K562 (cell line): ENCODE measurements around the gene NUDT5. TPM values are rescaled to one million over a fixed set of nuclear protein-coding genes. Genes with fewer than 3 reads are reported as not detected.

Experiments used
- ATAC-seq: fragments of 200-7000 bp; cut with Tn5 transposase; 3 replicates; pipeline ENCODE4 v1.9.1; 2020; ENCODE audit warnings: moderate library complexity
- BruUV-seq: library from RNA; stranded (reverse); fragments of 400-500 nt; replicated peaks from 2 replicates; lab custom pipeline; 2021; lab: Mats Ljungman, UMichigan
- CTCF ChIA-PET: fragments of 300-600 bp; formaldehyde crosslinking; extraction: SDS; loops from one replicate; lab custom pipeline; 2021; ENCODE audit warnings: low intra/inter-chr PET ratio; lab: Yijun Ruan, JAX
- POLR2A ChIA-PET: fragments of 300-600, 350-650 bp; sonication (Branson Sonifier 250); formaldehyde crosslinking; extraction: SDS; loops from one replicate; lab custom pipeline; 2021; ENCODE audit warnings: antibody characterized with exemption, inconsistent platforms; lab: Yijun Ruan, JAX
- DNase-seq, 4 experiments: peaks; one replicate each; pipeline versions ENCODE4 v3.0.0 to v3.0.0-alpha.2; 2011 to 2018; ENCODE audit warnings: low spot score in 3 of 4, mixed read lengths in 3 of 4; ENCODE audit errors: extremely low read depth in 1 of 4
- FAIRE-seq: peaks from 2 replicates; lab custom pipeline; 2011; peaks lifted over from hg19 to GRCh38; lab: Jason Lieb, UNC
- H2AFZ ChIP-seq: 2 replicates; pipeline ENCODE4 v1.6.0; 2011; ENCODE audit warnings: low read depth, low read length, control low read depth, inconsistent platforms
- H3K27ac ChIP-seq: fragments of 200-600 bp; 3 replicates; pipeline ENCODE4 v1.8.0; 2011; ENCODE audit warnings: low read depth, mild to moderate bottlenecking, control low read depth, inconsistent platforms, low read length, moderate library complexity, mixed read lengths; ENCODE audit errors: extremely low read depth
- H3K27me3 ChIP-seq, 2 experiments: fragments of 300-600 bp in 1 of 2; 2 replicates in 1 of 2; 3 replicates in 1 of 2; pipeline versions ENCODE4 v1.6.0 to v1.8.0; 2011; ENCODE audit warnings: inconsistent platforms in 2 of 2, low read length in 2 of 2, mild to moderate bottlenecking in 1 of 2, mixed read lengths in 1 of 2, moderate library complexity in 1 of 2; ENCODE audit not compliant: control insufficient read depth in 2 of 2, insufficient read depth in 2 of 2
- H3K36me3 ChIP-seq: fragments of 300-600 bp; 3 replicates; pipeline ENCODE4 v1.8.0; 2011; ENCODE audit warnings: mild to moderate bottlenecking, low read length, inconsistent platforms; ENCODE audit not compliant: control insufficient read depth, insufficient read depth
- H3K4me1 ChIP-seq, 2 experiments: fragments of 200-600 bp in 1 of 2; replicated peaks in 1 of 2; 2 replicates in 1 of 2; 3 replicates in 1 of 2; pipeline versions ENCODE4 v1.5.1 to v1.8.0; 2011; ENCODE audit warnings: inconsistent platforms in 2 of 2, low read length in 2 of 2, mild to moderate bottlenecking in 1 of 2, mixed read lengths in 1 of 2, moderate library complexity in 1 of 2; ENCODE audit not compliant: control insufficient read depth in 2 of 2, insufficient read depth in 2 of 2
- H3K4me2 ChIP-seq: 2 replicates; pipeline ENCODE4 v1.6.1; 2011; ENCODE audit warnings: low read length, control low read depth, inconsistent platforms, mixed read lengths; ENCODE audit not compliant: insufficient read depth
- H3K4me3 ChIP-seq: fragments of 200-600 bp; sonication (generic), shearing (Covaris generic); 2 replicates; pipeline ENCODE4 v1.5.1; 2016; ENCODE audit warnings: control low read depth, inconsistent platforms
- H3K79me2 ChIP-seq: fragments of 200-600 bp; 3 replicates; pipeline ENCODE4 v1.8.0; 2011; ENCODE audit warnings: low read length, inconsistent platforms; ENCODE audit not compliant: control insufficient read depth, insufficient read depth
- H3K9ac ChIP-seq, 2 experiments: 2 replicates each; pipeline versions ENCODE4 v1.6.0 to v1.6.1; 2011; ENCODE audit warnings: low read depth in 2 of 2, low read length in 2 of 2, control low read depth in 1 of 2, inconsistent platforms in 1 of 2, mild to moderate bottlenecking in 1 of 2, mixed read lengths in 1 of 2; ENCODE audit not compliant: insufficient read depth in 1 of 2
- H3K9me1 ChIP-seq: one replicate; pipeline ENCODE4 v1.6.0; 2011; ENCODE audit warnings: inconsistent platforms, mild to moderate bottlenecking, low read length, moderate library complexity; ENCODE audit not compliant: control insufficient read depth, insufficient read depth
- H3K9me3 ChIP-seq: replicated peaks from 2 replicates; pipeline ENCODE4 v1.5.1; 2011; ENCODE audit warnings: low read depth, low read length, inconsistent platforms; ENCODE audit not compliant: control insufficient read depth, insufficient read depth
- H4K20me1 ChIP-seq: replicated peaks from 2 replicates; pipeline ENCODE4 v1.6.1; 2011; ENCODE audit warnings: low read length, inconsistent platforms, mixed read lengths; ENCODE audit not compliant: control insufficient read depth, insufficient read depth
- ARHGAP35 ChIP-seq: fragments of 450-650 bp; IDR thresholded peaks from 2 replicates; pipeline ENCODE4 v1.6.1; 2018; ENCODE audit not compliant: partially characterized antibody
- FOXP1 ChIP-seq: sonication (generic); formaldehyde crosslinking; IDR thresholded peaks from 2 replicates; pipeline ENCODE4 v1.8.0; 2022; ENCODE audit warnings: mild to moderate bottlenecking, missing genetic modification reagents
- HDAC3 ChIP-seq: fragments of 450-650 bp; IDR thresholded peaks from 2 replicates; pipeline ENCODE4 v1.6.1; 2018; ENCODE audit warnings: borderline replicate concordance, mild to moderate bottlenecking, moderate library complexity; ENCODE audit not compliant: partially characterized antibody
- JUNB ChIP-seq: fragments of 450-650 bp; formaldehyde crosslinking; conservative IDR thresholded peaks from 2 replicates; pipeline ENCODE4 v1.4.0; 2020; ENCODE audit warnings: mild to moderate bottlenecking
- POLR2A ChIP-seq: fragments of 450-650 bp; conservative IDR thresholded peaks from 2 replicates; pipeline ENCODE4 v1.6.1; 2016
- PRDM10 ChIP-seq: fragments of 450-650 bp; IDR thresholded peaks from 2 replicates; pipeline ENCODE4 v1.6.1; 2018; ENCODE audit not compliant: partially characterized antibody
- TAF15 ChIP-seq: fragments of 200-400 bp; formaldehyde crosslinking; IDR thresholded peaks from 2 replicates; pipeline ENCODE4 v1.6.1; 2017; ENCODE audit warnings: mild to moderate bottlenecking, low read depth, low read length, moderate library complexity
- ZFP30 ChIP-seq: fragments of 250-450 bp; sonication (Bioruptor Pico); IDR thresholded peaks from 2 replicates; pipeline ENCODE4 v1.8.0; 2022; ENCODE audit warnings: moderate library complexity, mild to moderate bottlenecking, inconsistent platforms, borderline replicate concordance
- ZNF395 ChIP-seq: fragments of 200-800 bp; sonication (Bioruptor generic); IDR thresholded peaks from 2 replicates; pipeline ENCODE4 v1.6.1; 2017; ENCODE audit warnings: missing genetic modification characterization, missing compliant biosample characterization
- ZNF639 ChIP-seq, 2 experiments: fragments of 200-800 bp in 1 of 2; sonication (Bioruptor generic) in 1 of 2; sonication (generic) in 1 of 2; formaldehyde crosslinking in 1 of 2; IDR thresholded peaks in 1 of 2; conservative IDR thresholded peaks in 1 of 2; 2 replicates each; pipeline versions ENCODE4 v1.5.0 to v1.6.1; 2016 to 2020; ENCODE audit warnings: missing compliant biosample characterization in 1 of 2, missing genetic modification characterization in 1 of 2, missing genetic modification reagents in 1 of 2
- ZZZ3 ChIP-seq: fragments of 450-650 bp; IDR thresholded peaks from 2 replicates; pipeline ENCODE4 v1.6.1; 2016; ENCODE audit warnings: antibody characterized with exemption, mild to moderate bottlenecking, moderate library complexity
- WGBS: fragments of 100-300 bp; shearing (Covaris generic); methylation state at CpG from one replicate; pipeline ENCODE4 v1.1.6; 2016; ENCODE audit warnings: low coverage, mixed read lengths; ENCODE audit not compliant: insufficient coverage; ENCODE audit errors: missing lambda C conversion rate; 5-methylcytosine and 5-hydroxymethylcytosine counted together
- in situ Hi-C: fragments of 300-500 bp; cut with MboI; formaldehyde crosslinking; loops from 4 replicates; pipeline ENCODE4 v1.15.0; 2018; ENCODE audit warnings: inconsistent platforms, mixed read lengths
- intact Hi-C: fragments of 100-400 bp; cut with micrococcal nuclease; formaldehyde crosslinking; loops from 2 replicates; pipeline ENCODE4 v1.14.2; 2022
- polyA plus RNA-seq, 8 experiments: library from polyadenylated mRNA; depleted of rRNA in 4 of 8; stranded (reverse) in 5 of 8; unstranded in 3 of 8; fragments of >200 nt; fragmentation: Nextera tagmentation in 2 of 8; fragmentation: Illumina TruSeq in 1 of 8; extraction: Ambion mirVana in 2 of 8; extraction: Trizol in 1 of 8; gene quantifications; 2 replicates each; pipeline versions ENCODE4 v1.2.1 to v1.2.3, GENCODE V29; 2011 to 2014; ENCODE audit warnings: inconsistent platforms in 1 of 8, missing spikeins in 1 of 8
- total RNA-seq, 7 experiments: library from RNA; depleted of rRNA in 6 of 7; stranded (reverse); fragments of >200 nt in 6 of 7; fragmentation: Illumina TruSeq in 2 of 7; extraction: Trizol in 2 of 7; gene quantifications; 2 replicates each; pipeline versions ENCODE4 v1.2.1 to v1.2.3, GENCODE V29; 2011 to 2021; ENCODE audit warnings: low replicate concordance in 1 of 7
- TF ChIP-seq, protein P1 (sequence below): fragments of 200-400 bp; formaldehyde crosslinking; IDR thresholded peaks from 2 replicates; pipeline ENCODE4 v1.6.1; 2017; ENCODE audit warnings: mild to moderate bottlenecking, low read depth, low read length, moderate library complexity

NUDT5 gene
- total and polyA plus RNA-seq, 9 of the 15 experiments (the other 6 are each of a cell fraction or from before 2014, with no cell fraction given), result 87.7 to 422 (median 186) TPM

GRCh38 chr10:12156367-12157123 lies 39.1 kb downstream of the NUDT5 start:
- Histone ChIP-seq H3K27me3 (no peaks in the 10 kb centered on the region), H3K79me2 (no peaks in the 10 kb centered on the region), H3K4me3 (no peak overlapping the region), H3K27ac (no peak overlapping the region), H4K20me1 (no peaks in the 10 kb centered on the region), H3K4me2 (no peak overlapping the region), H3K36me3 (peaks cover 3% of the 10 kb centered on the region; the same call in 2 of the 3 replicates), H3K9me3 (no peaks in the 10 kb centered on the region; the same call in 1 of the 2 replicates), H2AFZ (no peak overlapping the region), H3K4me1 (no peaks in the 10 kb centered on the region), H3K9ac (no peak overlapping the region), H3K9me1 (no peaks in the 10 kb centered on the region)
- no TSS peak for BruUV-seq
- intact Hi-C loops, result no loop called here
- in situ Hi-C loops, result no loop called here
- ATAC-seq (no peak), DNase-seq (no peak), FAIRE-seq (peak; percentile 52)
- 45% methylated on average over 14 of the region's 14 CpGs for WGBS
- ChIA-PET POLR2A (interaction anchor here (2.0 kb wide), 1 partner anchor 9 kb away, joined by 8 read pairs; no protein-coding TSS in a partner anchor), CTCF (no interaction called here)
- TF ChIP-seq ARHGAP35 (no peak), PRDM10 (no peak), HDAC3 (no peak), ZNF395 (CRISPR knock-in tag) (no peak), ZNF639 (CRISPR knock-in tag; conservative IDR thresholded peaks at IDR 0.05 in 1 of 2, IDR thresholded peaks at IDR 0.05 in 1 of 2) (no peak), FOXP1 (CRISPR knock-in tag) (no peak), TAF15 (no peak), JUNB (CRISPR knock-in tag) (no peak), ZFP30 (no peak), POLR2A (no peak), ZZZ3 (no peak)
- TF ChIP-seq, protein P1, sequence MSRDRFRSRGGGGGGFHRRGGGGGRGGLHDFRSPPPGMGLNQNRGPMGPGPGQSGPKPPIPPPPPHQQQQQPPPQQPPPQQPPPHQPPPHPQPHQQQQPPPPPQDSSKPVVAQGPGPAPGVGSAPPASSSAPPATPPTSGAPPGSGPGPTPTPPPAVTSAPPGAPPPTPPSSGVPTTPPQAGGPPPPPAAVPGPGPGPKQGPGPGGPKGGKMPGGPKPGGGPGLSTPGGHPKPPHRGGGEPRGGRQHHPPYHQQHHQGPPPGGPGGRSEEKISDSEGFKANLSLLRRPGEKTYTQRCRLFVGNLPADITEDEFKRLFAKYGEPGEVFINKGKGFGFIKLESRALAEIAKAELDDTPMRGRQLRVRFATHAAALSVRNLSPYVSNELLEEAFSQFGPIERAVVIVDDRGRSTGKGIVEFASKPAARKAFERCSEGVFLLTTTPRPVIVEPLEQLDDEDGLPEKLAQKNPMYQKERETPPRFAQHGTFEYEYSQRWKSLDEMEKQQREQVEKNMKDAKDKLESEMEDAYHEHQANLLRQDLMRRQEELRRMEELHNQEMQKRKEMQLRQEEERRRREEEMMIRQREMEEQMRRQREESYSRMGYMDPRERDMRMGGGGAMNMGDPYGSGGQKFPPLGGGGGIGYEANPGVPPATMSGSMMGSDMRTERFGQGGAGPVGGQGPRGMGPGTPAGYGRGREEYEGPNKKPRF, result no peak
